Neural progenitor cell (in vitro differentiated cells): ENCODE measurements around the gene AP1G1. TPM values are rescaled to one million over a fixed set of nuclear protein-coding genes. Genes with fewer than 3 reads are reported as not detected.
"Not testable (repeated sequence)": the region's sequence is repeated elsewhere in the genome, so short reads cannot be mapped to it uniquely, and the experiment has no call there.

ENCODE experiments used
- DNase-seq: peaks from one replicate; pipeline ENCODE4 v3.0.0-alpha.2; 2016; ENCODE audit warnings: low spot score
- H2AFZ ChIP-seq: fragments of 200-600 bp; sonication (generic); replicated peaks from 2 replicates; pipeline ENCODE4 v1.6.1; 2016; ENCODE audit warnings: antibody characterized with exemption
- H3F3A ChIP-seq: fragments of 200-600 bp; sonication (generic); 2 replicates; pipeline ENCODE4 v1.6.1; 2016; ENCODE audit warnings: antibody characterized with exemption, low read depth
- H3K27ac ChIP-seq: fragments of 200-600 bp; sonication (generic); 2 replicates; pipeline ENCODE4 v1.5.1; 2016; ENCODE audit warnings: mild to moderate bottlenecking
- H3K27me3 ChIP-seq: fragments of 200-600 bp; sonication (generic); 2 replicates; pipeline ENCODE4 v1.6.1; 2016; ENCODE audit warnings: mild to moderate bottlenecking, moderate library complexity
- H3K36me3 ChIP-seq: fragments of 200-600 bp; sonication (generic); 2 replicates; pipeline ENCODE4 v1.5.1; 2016
- H3K4me1 ChIP-seq: fragments of 200-600 bp; sonication (generic); 2 replicates; pipeline ENCODE4 v1.6.1; 2016; ENCODE audit warnings: mixed run types
- H3K4me2 ChIP-seq: fragments of 200-600 bp; sonication (generic); 2 replicates; pipeline ENCODE4 v1.6.1; 2016
- H3K4me3 ChIP-seq: fragments of 200-600 bp; sonication (generic); 2 replicates; pipeline ENCODE4 v1.5.1; 2016
- H3K79me2 ChIP-seq: fragments of 200-600 bp; sonication (generic); 2 replicates; pipeline ENCODE4 v1.6.1; 2016; ENCODE audit warnings: low read depth
- H3K9ac ChIP-seq: fragments of 200-600 bp; sonication (generic); 2 replicates; pipeline ENCODE4 v1.6.1; 2016
- H3K9me3 ChIP-seq: fragments of 200-600 bp; sonication (generic); 2 replicates; pipeline ENCODE4 v1.5.1; 2016; ENCODE audit warnings: low read depth
- H4K20me1 ChIP-seq: fragments of 200-600 bp; sonication (generic); 2 replicates; pipeline ENCODE4 v1.6.1; 2016; ENCODE audit warnings: low read depth
- H3K27ac Mint-ChIP-seq: 3 replicates; pipeline ENCODE4 v1.8.0; 2021; ENCODE audit warnings: mixed read lengths
- H3K27me3 Mint-ChIP-seq: 2 replicates; pipeline ENCODE4 v1.8.0; 2022; ENCODE audit warnings: low read depth, mild to moderate bottlenecking, inconsistent platforms, moderate library complexity, mixed read lengths; ENCODE audit not compliant: insufficient read depth
- H3K36me3 Mint-ChIP-seq: 3 replicates; pipeline ENCODE4 v1.8.0; 2021; ENCODE audit warnings: mixed read lengths
- H3K4me1 Mint-ChIP-seq: 3 replicates; pipeline ENCODE4 v1.8.0; 2021; ENCODE audit warnings: mixed read lengths
- H3K4me3 Mint-ChIP-seq: 3 replicates; pipeline ENCODE4 v1.8.0; 2021; ENCODE audit warnings: mild to moderate bottlenecking, moderate library complexity, mixed read lengths
- H3K9me3 Mint-ChIP-seq: 3 replicates; pipeline ENCODE4 v1.8.0; 2020; ENCODE audit warnings: mixed read lengths
- EZH2 ChIP-seq: fragments of 200-600 bp; sonication (generic); IDR thresholded peaks from 2 replicates; pipeline ENCODE4 v1.6.1; 2017; ENCODE audit warnings: antibody characterized with exemption, mild to moderate bottlenecking, moderate library complexity
- EZH2phosphoT487 ChIP-seq: fragments of 200-600 bp; sonication (generic); IDR thresholded peaks from 2 replicates; pipeline ENCODE4 v1.6.1; 2017; ENCODE audit warnings: antibody characterized with exemption
- small RNA-seq: library from RNA; depleted of rRNA; stranded (forward); fragments of <200 nt; gene quantifications from one replicate; pipeline ENCODE3, GENCODE V24; 2015
- total RNA-seq: library from RNA; depleted of rRNA; stranded (reverse); fragments of >200 nt; gene quantifications from 2 replicates; pipeline ENCODE4 v1.2.3, GENCODE V29; 2015; ENCODE audit warnings: low replicate concordance
- TF ChIP-seq, protein P1 (sequence below): fragments of 200-600 bp; sonication (generic); IDR thresholded peaks from 2 replicates; pipeline ENCODE4 v1.5.1; 2017; ENCODE audit warnings: antibody characterized with exemption, mild to moderate bottlenecking

The AP1G1 gene
- total RNA-seq, 1 donor from 2014 or later: 72.6 TPM

DNA sequence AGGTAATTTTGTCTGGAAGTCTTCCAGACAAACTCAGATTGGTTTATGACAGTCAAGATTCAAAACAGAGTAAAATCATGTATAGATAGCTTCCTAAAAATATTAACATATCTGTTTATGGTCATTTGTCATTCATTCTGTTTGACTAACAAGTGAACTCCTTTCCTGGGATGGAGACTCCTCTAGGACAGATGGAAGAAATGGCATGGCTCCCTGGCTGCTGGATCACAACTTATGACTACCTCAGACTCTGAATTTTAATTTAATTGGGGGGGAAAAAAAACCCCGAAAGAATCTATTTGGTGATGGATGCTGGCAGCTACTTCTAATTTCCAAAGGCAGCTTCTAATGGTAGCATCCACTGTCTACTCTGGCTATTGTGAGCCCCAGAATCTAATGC is 118.7 kb downstream of the AP1G1 start:
- no peak overlapping the region for H3K27ac Mint-ChIP-seq
- H3K4me3 Mint-ChIP-seq: no peak overlapping the region
- no peaks in the 10 kb centered on the region for H3K4me1 ChIP-seq
- no peaks in the 10 kb centered on the region for H4K20me1 ChIP-seq
- peaks cover 15% of the 10 kb centered on the region for H3K36me3 Mint-ChIP-seq
- no peaks in the 10 kb centered on the region for H3K27me3 ChIP-seq
- no peaks in the 10 kb centered on the region for H3K9me3 ChIP-seq
- no peak overlapping the region for H3K4me3 ChIP-seq
- H3K36me3 ChIP-seq: peaks cover 11% of the 10 kb centered on the region
- no peak overlapping the region for H3K4me2 ChIP-seq
- H3K4me1 Mint-ChIP-seq: no peaks in the 10 kb centered on the region
- no peak overlapping the region for H3K27ac ChIP-seq
- H3F3A ChIP-seq: no peaks in the 10 kb centered on the region
- TF ChIP-seq, protein P1, sequence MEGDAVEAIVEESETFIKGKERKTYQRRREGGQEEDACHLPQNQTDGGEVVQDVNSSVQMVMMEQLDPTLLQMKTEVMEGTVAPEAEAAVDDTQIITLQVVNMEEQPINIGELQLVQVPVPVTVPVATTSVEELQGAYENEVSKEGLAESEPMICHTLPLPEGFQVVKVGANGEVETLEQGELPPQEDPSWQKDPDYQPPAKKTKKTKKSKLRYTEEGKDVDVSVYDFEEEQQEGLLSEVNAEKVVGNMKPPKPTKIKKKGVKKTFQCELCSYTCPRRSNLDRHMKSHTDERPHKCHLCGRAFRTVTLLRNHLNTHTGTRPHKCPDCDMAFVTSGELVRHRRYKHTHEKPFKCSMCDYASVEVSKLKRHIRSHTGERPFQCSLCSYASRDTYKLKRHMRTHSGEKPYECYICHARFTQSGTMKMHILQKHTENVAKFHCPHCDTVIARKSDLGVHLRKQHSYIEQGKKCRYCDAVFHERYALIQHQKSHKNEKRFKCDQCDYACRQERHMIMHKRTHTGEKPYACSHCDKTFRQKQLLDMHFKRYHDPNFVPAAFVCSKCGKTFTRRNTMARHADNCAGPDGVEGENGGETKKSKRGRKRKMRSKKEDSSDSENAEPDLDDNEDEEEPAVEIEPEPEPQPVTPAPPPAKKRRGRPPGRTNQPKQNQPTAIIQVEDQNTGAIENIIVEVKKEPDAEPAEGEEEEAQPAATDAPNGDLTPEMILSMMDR: no peak
- no peak for TF ChIP-seq EZH2
- no peak for TF ChIP-seq EZH2phosphoT487
- H2AFZ ChIP-seq: no peak overlapping the region
- no peaks in the 10 kb centered on the region for H3K79me2 ChIP-seq
- no peaks in the 10 kb centered on the region for H3K27me3 Mint-ChIP-seq
- no peak for DNase-seq
- H3K9ac ChIP-seq: no peak overlapping the region
- no peaks in the 10 kb centered on the region for H3K9me3 Mint-ChIP-seq

DNA sequence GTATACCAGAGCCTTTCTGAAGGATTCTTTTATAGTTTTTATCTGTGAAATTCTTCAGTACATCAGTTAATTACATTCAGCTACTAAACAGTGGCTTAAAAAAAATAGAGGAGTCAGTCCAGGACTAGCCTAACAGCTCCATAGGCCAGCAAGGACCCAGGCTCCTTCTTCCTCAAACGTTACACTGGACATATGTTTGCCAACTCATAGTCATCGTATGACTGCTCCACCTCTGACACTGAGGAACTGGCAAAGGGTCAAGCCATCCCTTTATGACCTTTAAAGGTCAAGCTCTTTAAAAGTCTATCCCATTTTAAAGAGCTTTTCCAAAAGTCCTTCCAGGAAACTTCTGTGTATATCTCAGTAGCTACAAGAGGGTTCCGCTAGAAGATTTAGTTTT is 120.8 kb downstream of the AP1G1 start:
- H3K27me3 ChIP-seq: no peaks in the 10 kb centered on the region
- H3K27ac ChIP-seq: peak overlapping the region; percentile 5
- Mint-ChIP-seq H3K27ac (no peak overlapping the region), H3K9me3 (no peaks in the 10 kb centered on the region), H3K36me3 (peaks cover 21% of the 10 kb centered on the region), H3K4me3 (no peak overlapping the region), H3K27me3 (no peaks in the 10 kb centered on the region), H3K4me1 (no peaks in the 10 kb centered on the region)
- no peak overlapping the region for H3K9ac ChIP-seq
- H3K4me3 ChIP-seq: no peak overlapping the region
- no peak overlapping the region for H2AFZ ChIP-seq
- no peak overlapping the region for H3K4me2 ChIP-seq
- H3F3A ChIP-seq: no peaks in the 10 kb centered on the region
- peaks cover 11% of the 10 kb centered on the region for H3K36me3 ChIP-seq
- no peaks in the 10 kb centered on the region for H3K79me2 ChIP-seq
- no peaks in the 10 kb centered on the region for H3K4me1 ChIP-seq
- H4K20me1 ChIP-seq: no peaks in the 10 kb centered on the region
- no peaks in the 10 kb centered on the region for H3K9me3 ChIP-seq
- no peak for DNase-seq
- no peak for TF ChIP-seq EZH2
- no peak for TF ChIP-seq EZH2phosphoT487
- TF ChIP-seq, protein P1: no peak

DNA sequence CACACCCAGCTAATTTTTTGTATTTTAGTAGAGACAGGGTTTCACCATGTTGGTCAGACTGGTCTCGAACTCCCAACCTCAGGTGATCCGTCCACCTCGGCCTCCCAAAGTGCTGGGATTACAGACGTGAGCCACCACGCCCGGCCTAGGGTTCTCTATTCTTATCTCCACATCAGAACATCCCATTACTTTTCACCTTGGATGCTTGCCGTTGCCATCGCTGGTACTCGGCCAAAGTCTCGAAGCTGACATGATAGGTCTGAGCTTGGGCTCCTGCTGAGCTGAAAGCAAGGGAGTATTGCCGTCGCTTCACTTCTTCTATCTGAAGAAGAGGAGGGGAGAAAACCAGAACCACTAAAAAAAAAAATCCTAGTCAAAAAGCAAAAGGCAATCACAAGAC is 124.4 kb downstream of the AP1G1 start:
- not testable (repeated sequence) for H3K4me3 Mint-ChIP-seq, H3K4me2 ChIP-seq, H3F3A ChIP-seq, H4K20me1 ChIP-seq, H3K27me3 Mint-ChIP-seq, H3K9ac ChIP-seq, H3K4me1 Mint-ChIP-seq, H3K4me3 ChIP-seq, H3K27ac Mint-ChIP-seq, H3K4me1 ChIP-seq, H3K9me3 ChIP-seq, H3K27me3 ChIP-seq, H3K27ac ChIP-seq, DNase-seq, H3K79me2 ChIP-seq, H2AFZ ChIP-seq, H3K9me3 Mint-ChIP-seq
- peaks cover 34% of the 10 kb centered on the region for H3K36me3 Mint-ChIP-seq
- peaks cover 17% of the 10 kb centered on the region for H3K36me3 ChIP-seq

DNA sequence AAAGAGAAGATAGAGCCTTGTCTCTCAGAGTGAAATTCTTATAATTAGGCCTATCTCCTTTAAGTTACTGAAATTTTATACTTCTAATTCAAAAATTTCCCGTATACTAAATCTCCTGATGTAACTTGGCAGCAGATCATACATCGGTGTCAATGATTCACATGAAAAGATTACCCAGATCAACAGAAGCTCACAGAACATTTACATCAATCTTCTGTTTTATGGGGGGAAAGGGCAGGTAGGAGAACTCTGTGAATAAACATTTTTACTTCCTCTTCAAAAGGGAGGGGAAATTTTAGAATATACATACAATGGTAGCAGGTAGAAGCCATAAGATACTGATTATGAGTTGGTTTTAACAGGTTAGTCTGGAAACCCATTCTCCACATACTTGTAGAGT is 127.3 kb downstream of the AP1G1 start:
- Histone ChIP-seq H3K4me1 (peaks cover 8% of the 10 kb centered on the region), H3K27me3 (no peaks in the 10 kb centered on the region), H3K4me3 (no peak overlapping the region), H3K4me2 (no peak overlapping the region), H3K36me3 (peaks cover 6% of the 10 kb centered on the region), H4K20me1 (no peaks in the 10 kb centered on the region), H3K27ac (no peak overlapping the region), H2AFZ (no peak overlapping the region), H3F3A (peaks cover 7% of the 10 kb centered on the region), H3K9me3 (no peaks in the 10 kb centered on the region), H3K79me2 (no peaks in the 10 kb centered on the region), H3K9ac (no peak overlapping the region)
- Mint-ChIP-seq H3K4me3 (no peak overlapping the region), H3K4me1 (no peaks in the 10 kb centered on the region), H3K36me3 (peaks cover 38% of the 10 kb centered on the region), H3K27ac (no peak overlapping the region), H3K9me3 (no peaks in the 10 kb centered on the region), H3K27me3 (no peaks in the 10 kb centered on the region)
- no peak for DNase-seq
- no peak for TF ChIP-seq EZH2
- no peak for TF ChIP-seq EZH2phosphoT487
- TF ChIP-seq, protein P1: no peak

Small RNA genes lying within 50 kb of the gene (small RNA-seq; reads per million reads assigned to genes)
- not detected for gene AC010653.3
- not detected for gene SNORA70D
- gene SNORD71: 1,637 reads per million, percentile 99 among the genes with 10 or more reads in this experiment

Other genes starting within 250 kb of the AP1G1 start
- not detected in 2 replicates for gene TAT, start 231.7 kb downstream of the AP1G1 start, total RNA-seq
- 2.0 and 2.2 TPM in 2 replicates for gene MARVELD3, start 182.7 kb downstream of the AP1G1 start, total RNA-seq
- 11.7 and 12.9 TPM in 2 replicates for gene PHLPP2, start 84.1 kb downstream of the AP1G1 start, total RNA-seq
- 19.8 and 26.4 TPM in 2 replicates for gene ATXN1L, start 37.1 kb upstream of the AP1G1 start, total RNA-seq
- gene ZNF821, start 75.3 kb upstream of the AP1G1 start, total RNA-seq: 10.3 and 23.6 TPM in 2 replicates
- gene IST1, start 86.7 kb upstream of the AP1G1 start, total RNA-seq: 376 and 400 TPM in 2 replicates
- 0.03 and 0.04 TPM in 2 replicates for gene PKD1L3, start 191.6 kb upstream of the AP1G1 start, total RNA-seq
- 7.2 and 12.1 TPM in 2 replicates for gene DHODH, start 199.9 kb upstream of the AP1G1 start, total RNA-seq
- gene HP, start 245.7 kb upstream of the AP1G1 start, total RNA-seq: not detected in 2 replicates